Measurements from ENCODE around the gene DENND10. TPM values are rescaled to one million over a fixed set of nuclear protein-coding genes. Genes with fewer than 3 reads are reported as not detected.
"Not testable (repeated sequence)": the region's sequence is repeated elsewhere in the genome, so short reads cannot be mapped to it uniquely, and the experiment has no call there.

DENND10 gene
- total RNA-seq, 1 donor, result 91.3 TPM

- no peak for TF ChIP-seq CTCF (IDR thresholded peaks at IDR 0.05; ENCODE audit: insufficient read depth, low read length)
- no peak overlapping the region for H3K4me3 ChIP-seq (ENCODE audit: low read depth, low read length)
- DNase-seq (ENCODE audit: low read depth), result no peak
Observed at GRCh38 chr10:119174109-119174508, 70.2 kb downstream of the DENND10 start.

GRCh38 chr10:119176166-119176565 is 72.3 kb downstream of the DENND10 start:
- no peak for DNase-seq (ENCODE audit: low read depth)
- no peak overlapping the region for H3K4me3 ChIP-seq (ENCODE audit: low read depth, low read length)
- TF ChIP-seq CTCF (IDR thresholded peaks at IDR 0.05; ENCODE audit: insufficient read depth, low read length), result no peak

GRCh38 chr10:119177708-119178371 is 73.9 kb downstream of the DENND10 start:
- no peak for DNase-seq (ENCODE audit: low read depth)
- TF ChIP-seq CTCF (IDR thresholded peaks at IDR 0.05; ENCODE audit: insufficient read depth, low read length), result no peak
- H3K4me3 ChIP-seq (ENCODE audit: low read depth, low read length), result peak overlapping the region; percentile 98

GRCh38 chr10:119178372-119179119 is 74.6 kb downstream of the DENND10 start, which contains the start of gene PRDX3:
Gene PRDX3 (minus strand): TSS chr10:119178812. CDS start chr10:119178790, 22 bp downstream.
- peak; percentile 81 for DNase-seq (ENCODE audit: low read depth)
- no peak for TF ChIP-seq CTCF (IDR thresholded peaks at IDR 0.05; ENCODE audit: insufficient read depth, low read length)
- H3K4me3 ChIP-seq (ENCODE audit: low read depth, low read length), result peak within 1 kb of the TSS; percentile 98

- not testable (repeated sequence) for H3K4me3 ChIP-seq (ENCODE audit: low read depth, low read length); DNase-seq (ENCODE audit: low read depth)
Observed at GRCh38 chr10:119180850-119181400, 77.0 kb downstream of the DENND10 start.

- DNase-seq (ENCODE audit: low read depth), result peak; percentile 45
- H3K4me3 ChIP-seq (ENCODE audit: low read depth, low read length), result no peak overlapping the region
- no peak for TF ChIP-seq CTCF (IDR thresholded peaks at IDR 0.05; ENCODE audit: insufficient read depth, low read length)
Observed at GRCh38 chr10:119183664-119184412, 79.9 kb downstream of the DENND10 start.

Small RNA genes lying within 50 kb of the gene (small RNA-seq; reads per million reads assigned to genes)
- gene AL355598.1 (not detected), gene RF00413 (not detected), gene SNORA19 (not detected)

Other genes with a start within 250 kb of the DENND10 start
- 2.1 and 2.7 TPM in 2 replicates for gene NANOS1, start 74.4 kb upstream of the DENND10 start, total RNA-seq (ENCODE audit: low replicate concordance)
- gene EIF3A, start 23.3 kb upstream of the DENND10 start, total RNA-seq (ENCODE audit: low replicate concordance), result 144 and 187 TPM in 2 replicates
- gene SFXN4, start 61.6 kb downstream of the DENND10 start, total RNA-seq (ENCODE audit: low replicate concordance), result 4.7 and 25.6 TPM in 2 replicates
- 67.0 and 189 TPM in 2 replicates for gene PRDX3, start 74.7 kb downstream of the DENND10 start, total RNA-seq (ENCODE audit: low replicate concordance)
- gene GRK5, start 103.5 kb downstream of the DENND10 start, total RNA-seq (ENCODE audit: low replicate concordance), result 7.0 and 20.5 TPM in 2 replicates